ENCODE measurements around the gene DHX35.
"Not testable (repeated sequence)": the region's sequence is repeated elsewhere in the genome, so short reads cannot be mapped to it uniquely, and the experiment has no call there.

The DHX35 gene

GRCh38 chr20:38941726-38942389 lies 20.3 kb upstream of the DHX35 start:
- no peak for DNase-seq

GRCh38 chr20:38945012-38945411 lies 17.1 kb upstream of the DHX35 start:
- DNase-seq, result no peak

- no peak for DNase-seq
Observed at GRCh38 chr20:38946836-38947235, 15.3 kb upstream of the DHX35 start.

GRCh38 chr20:38947931-38948362 lies 14.2 kb upstream of the DHX35 start:
- DNase-seq, result no peak

- no peak for DNase-seq
Observed at GRCh38 chr20:38950254-38950653, 11.9 kb upstream of the DHX35 start.

GRCh38 chr20:38951611-38952010 lies 10.5 kb upstream of the DHX35 start:
- no peak for DNase-seq

- DNase-seq, result no peak
Observed at GRCh38 chr20:38952153-38952552, 10.0 kb upstream of the DHX35 start.

GRCh38 chr20:38953630-38954340 lies 8.4 kb upstream of the DHX35 start:
- no peak for DNase-seq

- no peak for DNase-seq
Observed at GRCh38 chr20:38957235-38957876, 4.8 kb upstream of the DHX35 start.

GRCh38 chr20:38957915-38958485 lies 4.1 kb upstream of the DHX35 start:
- no peak for DNase-seq

- DNase-seq, result not testable (repeated sequence)
Observed at GRCh38 chr20:38960187-38960687, 1.9 kb upstream of the DHX35 start.

- DNase-seq, result no peak
Observed at GRCh38 chr20:38961530-38962043, 557 bp upstream of the DHX35 start.

- DNase-seq, result no peak
Observed at GRCh38 chr20:38962928-38963401, 821 bp downstream of the DHX35 start.

GRCh38 chr20:38963745-38964144 lies 1.6 kb downstream of the DHX35 start:
- no peak for DNase-seq

- no peak for DNase-seq
Observed at GRCh38 chr20:38965264-38965663, 3.1 kb downstream of the DHX35 start.

- DNase-seq, result no peak
Observed at GRCh38 chr20:38968090-38968489, 5.9 kb downstream of the DHX35 start.

GRCh38 chr20:38969708-38970107 lies 7.6 kb downstream of the DHX35 start:
- no peak for DNase-seq

- DNase-seq, result no peak
Observed at GRCh38 chr20:38970302-38970701, 8.2 kb downstream of the DHX35 start.

GRCh38 chr20:38973107-38973506 lies 11.0 kb downstream of the DHX35 start:
- no peak for DNase-seq

GRCh38 chr20:38973645-38974044 lies 11.5 kb downstream of the DHX35 start:
- DNase-seq, result no peak

GRCh38 chr20:38975539-38976120 lies 13.5 kb downstream of the DHX35 start:
- DNase-seq, result no peak

GRCh38 chr20:38979434-38979833 lies 17.3 kb downstream of the DHX35 start:
- DNase-seq, result no peak

- DNase-seq, result no peak
Observed at GRCh38 chr20:38979842-38980241, 17.7 kb downstream of the DHX35 start.

Measured in CD4-positive, alpha-beta T cell treated with Interleukin-21 for 1 hour (primary cell).